GM18907 (cell line): ENCODE data around the gene MEF2C.

Experiments
- ATAC-seq: cut with Tn5 transposase; IDR thresholded peaks from one replicate; pipeline ENCODE4 v1.9.1; 2021; ENCODE audit warnings: mild to moderate bottlenecking, moderate library complexity; ENCODE audit not compliant: unreplicated experiment

The MEF2C gene

DNA sequence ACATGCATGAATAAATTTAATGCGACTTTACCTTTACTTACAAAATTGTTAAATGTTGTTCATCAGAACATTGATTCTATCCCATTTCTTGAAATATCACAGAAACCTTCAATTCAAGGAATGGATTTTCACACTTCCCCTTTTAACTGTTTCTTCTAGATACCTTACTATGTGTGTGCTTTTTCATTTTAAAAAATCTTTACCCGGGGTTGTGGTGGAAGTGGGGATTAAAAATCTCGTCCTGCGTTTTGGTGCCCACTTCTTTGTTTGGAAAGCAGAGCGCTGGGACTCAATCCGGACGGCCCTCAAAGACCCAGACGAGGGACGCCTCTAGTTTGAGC, 5.8 kb upstream of the MEF2C start:
- peak; percentile 0 for ATAC-seq

DNA sequence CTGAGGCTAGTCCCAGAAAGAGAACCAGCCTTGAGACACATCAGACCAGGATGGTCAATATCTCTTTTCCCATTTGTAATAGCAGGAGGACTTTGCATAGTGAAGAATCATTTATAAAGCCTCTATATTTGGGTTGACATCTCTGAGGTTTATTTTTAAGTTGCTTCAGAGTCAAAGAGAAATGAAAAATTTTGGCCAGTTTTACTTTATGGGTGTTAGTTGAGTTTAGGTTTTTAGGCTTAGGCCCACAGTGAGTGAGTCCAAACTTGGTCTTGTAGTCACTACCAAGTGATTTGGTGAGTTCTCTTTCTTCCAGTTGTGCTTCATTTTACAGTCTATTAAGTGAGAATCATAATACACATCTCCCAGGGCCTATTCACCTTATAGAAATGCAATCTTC, 5.3 kb upstream of the MEF2C start:
- no peak for ATAC-seq

DNA sequence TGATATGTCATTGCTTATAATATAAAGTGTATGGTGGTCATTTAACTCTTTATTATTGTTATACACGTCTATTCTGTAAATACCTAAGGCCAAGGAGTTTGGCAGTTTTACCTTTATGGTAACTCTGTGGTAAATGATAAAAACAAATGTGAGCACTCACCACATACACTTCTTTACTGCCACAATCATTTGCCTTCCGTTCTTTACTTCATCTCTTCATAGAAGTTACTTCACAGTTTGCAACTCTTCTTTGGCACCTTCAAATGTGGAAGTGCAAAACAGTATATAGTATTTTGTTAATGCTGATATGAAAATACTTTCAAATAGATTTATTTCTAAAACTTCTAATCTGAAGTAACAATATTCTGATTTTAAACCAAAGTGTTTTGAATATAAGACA, 4.4 kb upstream of the MEF2C start:
- no peak for ATAC-seq

DNA sequence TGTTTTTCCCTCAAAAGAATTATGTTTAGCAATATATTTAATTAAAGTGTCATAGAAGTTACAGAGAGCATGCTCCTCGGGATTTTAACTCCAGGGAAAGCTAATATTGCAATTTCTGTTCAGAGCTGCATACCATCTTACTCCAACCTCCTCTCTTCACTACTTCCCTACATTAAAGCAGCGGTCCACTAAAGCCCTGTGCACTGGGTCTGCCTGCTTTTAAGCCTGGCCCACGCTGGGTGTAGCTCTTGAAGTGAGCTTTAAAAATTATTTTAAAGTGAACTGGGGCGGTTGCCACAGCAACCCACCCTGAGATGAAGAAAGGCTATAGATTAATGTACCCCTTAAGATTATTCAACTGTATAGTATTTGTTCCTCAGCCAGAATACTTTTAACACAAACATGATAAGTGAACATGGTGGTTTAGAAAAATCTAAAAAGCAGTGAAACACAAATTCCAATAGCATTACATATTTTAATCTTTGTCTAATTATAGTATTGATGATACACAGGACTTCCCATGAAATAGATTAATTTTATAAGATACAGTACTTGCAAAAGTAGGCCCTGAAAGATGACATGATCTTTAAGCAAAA, 3.9 kb upstream of the MEF2C start:
- peak; percentile 22 for ATAC-seq

DNA sequence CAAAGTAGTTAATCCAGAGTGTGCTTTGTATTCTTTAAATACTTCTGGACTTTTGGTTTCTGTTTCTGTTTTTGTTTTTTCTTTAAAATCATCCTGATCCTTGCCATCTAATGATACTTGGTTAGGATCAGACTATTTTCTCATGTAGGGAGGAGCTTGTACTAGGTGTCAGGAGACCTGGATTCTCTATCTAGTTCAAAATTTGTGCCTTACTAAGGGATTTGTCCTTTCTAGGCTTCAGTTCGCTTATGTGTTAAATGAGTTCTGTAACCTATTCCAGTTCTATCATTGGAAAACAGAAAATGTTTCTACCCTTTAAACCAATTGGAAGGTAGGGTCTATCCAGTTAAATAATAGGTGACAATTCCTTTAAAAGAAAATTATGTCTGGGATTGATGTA, 3.3 kb upstream of the MEF2C start:
- ATAC-seq: no peak

DNA sequence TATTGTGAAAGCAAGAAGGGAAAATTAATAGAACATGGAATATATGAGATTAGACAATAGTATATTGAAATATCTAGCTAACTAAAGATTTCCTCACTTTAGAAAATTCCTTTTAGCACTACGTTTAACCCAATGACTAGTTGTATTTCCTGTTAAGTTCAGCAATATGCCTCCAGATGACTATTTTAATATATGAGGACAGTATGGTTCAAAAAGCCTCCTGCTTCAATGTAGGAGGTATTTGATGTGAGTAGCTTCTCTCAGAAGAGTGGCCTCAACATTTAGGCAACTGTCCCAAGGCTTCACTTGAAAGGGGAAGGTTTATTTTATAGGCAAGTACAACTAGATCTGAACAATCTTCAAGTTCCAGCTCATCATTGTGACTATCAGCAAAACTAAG, 2.0 kb upstream of the MEF2C start:
- ATAC-seq: no peak

DNA sequence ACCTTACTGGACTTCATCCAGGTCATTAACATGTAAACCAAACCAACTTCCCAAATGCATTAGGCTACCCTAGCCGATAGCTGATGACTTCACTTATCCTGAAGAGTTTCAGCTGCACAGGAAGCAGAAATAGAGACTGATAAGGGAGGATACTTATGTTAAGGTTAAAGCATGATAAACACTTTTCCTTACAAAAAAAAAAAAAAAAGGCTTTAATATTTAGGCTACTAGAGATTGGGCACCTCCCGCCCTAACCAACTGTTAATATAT, 1.6 kb upstream of the MEF2C start:
- ATAC-seq: no peak

DNA sequence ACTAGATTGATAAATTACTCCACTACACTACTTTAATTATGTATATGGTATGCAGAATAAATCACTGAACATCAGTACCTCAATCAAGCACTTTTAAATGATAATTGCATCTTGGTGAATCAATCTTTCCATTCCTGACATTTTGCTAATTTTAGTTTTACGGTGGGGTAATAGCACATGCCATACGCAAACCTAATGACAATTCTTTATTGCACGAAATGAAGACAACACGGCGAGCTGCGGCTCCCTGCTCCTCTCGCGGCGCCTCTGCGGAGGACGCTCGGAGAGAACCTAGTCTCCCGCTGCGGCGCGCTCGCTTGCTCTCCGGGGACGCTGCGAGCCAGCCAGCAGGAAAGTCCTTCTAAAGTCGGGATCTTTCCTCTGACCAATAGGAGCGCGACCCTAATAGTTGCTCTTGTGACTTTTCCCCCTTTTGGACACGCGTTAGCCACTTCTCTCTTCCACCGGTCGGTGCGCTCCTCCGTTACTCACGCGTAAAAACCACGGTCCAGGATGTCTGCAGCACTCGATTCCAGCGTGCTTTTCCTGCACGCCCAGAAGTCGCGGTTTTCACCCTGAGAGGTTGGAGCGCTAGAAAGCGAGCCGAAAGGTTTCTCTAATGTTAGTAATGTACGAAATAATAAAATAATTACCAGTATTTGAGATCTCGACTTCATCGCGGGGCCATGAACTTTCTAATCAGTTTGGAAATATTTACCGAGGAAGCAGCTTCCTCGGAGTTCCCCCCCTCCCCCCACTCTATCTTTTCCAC, 1.0 kb upstream of the MEF2C start:
- peak; percentile 32 for ATAC-seq

DNA sequence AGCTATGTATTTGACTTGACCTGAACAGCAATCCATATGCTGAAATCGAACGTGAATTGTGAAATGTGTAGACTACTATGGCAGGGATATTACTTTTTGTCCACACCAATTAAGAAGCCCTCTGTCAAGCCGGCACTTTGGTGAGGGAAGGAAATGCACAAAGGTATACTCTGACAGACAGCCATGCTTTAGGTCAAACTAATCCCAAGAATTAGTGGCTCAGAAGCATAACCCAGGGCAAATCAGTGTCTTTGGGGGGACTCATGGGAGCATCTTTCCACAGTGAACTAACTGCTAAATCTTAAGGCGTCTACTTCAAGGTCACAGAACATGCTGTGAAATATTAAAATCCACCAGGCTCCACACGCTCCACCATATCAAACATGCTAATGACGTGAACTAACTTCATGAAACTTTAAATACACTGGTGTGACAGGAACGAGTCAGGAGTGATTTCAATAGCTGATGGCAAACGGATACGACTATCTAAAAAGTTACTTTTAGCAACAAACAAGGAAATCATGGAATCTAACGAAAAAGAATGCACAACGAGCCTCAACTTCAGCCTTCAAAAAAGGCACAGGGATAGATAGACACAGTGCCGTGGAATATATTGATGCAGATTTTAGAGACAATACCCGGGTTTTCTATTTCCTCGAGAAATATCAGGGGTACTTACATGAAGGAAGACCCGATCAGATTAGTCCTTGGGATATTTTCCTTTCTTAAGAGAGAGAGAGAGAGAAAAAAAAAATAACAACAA, 527 bp downstream of the MEF2C start:
- ATAC-seq: no peak

DNA sequence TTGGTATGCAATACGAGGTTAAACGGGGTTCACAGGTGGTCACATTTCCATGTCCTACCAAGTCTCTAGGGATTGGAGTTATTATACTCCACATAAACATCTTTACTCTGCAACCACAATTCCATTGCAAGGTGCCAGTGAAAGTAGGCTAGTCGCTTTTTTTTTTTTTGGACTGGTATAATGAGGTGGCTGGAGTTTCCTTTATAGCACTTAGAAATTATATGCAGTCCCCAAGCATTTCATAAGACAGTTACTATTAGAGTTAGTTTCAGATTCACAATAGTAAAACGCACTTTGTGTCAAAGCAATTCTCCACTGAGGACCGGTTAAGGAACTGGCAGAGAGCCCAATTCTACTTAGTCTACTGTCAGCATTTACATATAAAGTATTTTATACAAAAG, 1.4 kb downstream of the MEF2C start:
- ATAC-seq: no peak

DNA sequence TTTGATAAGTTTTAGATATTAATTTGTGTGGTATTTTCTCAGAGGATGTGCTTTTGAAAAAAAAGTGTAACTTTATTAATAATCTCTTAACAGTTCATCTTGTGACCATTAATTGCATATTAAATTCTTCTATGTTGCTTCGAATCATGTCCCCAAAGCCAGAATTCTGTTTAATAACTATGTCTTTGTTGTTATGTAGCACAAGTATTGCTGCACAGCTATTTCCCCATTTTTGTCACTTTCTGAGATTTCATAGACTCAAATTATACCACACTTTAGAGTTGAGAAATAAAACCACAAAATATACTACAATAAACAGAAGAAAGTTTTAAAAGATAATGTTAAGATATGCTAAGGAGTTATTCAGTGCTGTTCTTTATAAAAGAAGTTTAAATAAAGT, 2.8 kb downstream of the MEF2C start:
- no peak for ATAC-seq

DNA sequence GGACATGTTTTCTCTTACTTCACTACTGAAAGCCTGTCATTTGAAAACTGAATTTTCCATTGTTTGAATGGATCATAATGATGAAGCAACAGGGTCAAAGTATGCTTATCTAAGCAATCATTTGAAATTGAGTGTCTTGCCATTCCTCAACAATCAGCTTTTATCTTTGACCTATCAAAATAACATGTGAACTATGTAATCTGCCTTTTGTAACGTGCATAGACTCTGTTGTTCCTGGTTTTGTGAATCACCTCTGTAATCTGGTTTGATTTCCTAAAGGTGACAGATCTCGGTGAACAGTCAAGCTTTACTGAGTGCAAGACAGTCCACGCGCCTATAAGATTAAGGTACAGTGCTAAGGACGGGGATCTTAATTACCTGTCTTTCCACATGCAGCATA, 3.3 kb downstream of the MEF2C start:
- no peak for ATAC-seq

DNA sequence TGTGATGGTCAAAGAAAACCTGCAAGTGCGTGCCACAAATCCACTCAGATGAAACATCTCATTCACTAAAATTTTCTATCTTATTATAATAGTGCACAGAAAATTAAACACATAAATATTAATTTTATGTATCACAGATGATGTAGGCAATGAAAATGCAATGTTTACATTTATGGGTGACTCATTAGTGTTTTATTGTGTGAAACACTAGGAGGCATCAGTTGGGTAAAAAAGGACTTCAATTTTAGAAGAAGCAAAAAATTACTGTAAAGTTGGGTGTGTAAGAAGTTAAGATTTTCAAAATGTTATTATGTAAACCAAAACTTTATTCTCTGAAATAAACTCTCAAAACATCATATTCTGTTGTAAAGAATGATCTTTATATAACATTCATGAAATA, 4.0 kb downstream of the MEF2C start:
- ATAC-seq: no peak

DNA sequence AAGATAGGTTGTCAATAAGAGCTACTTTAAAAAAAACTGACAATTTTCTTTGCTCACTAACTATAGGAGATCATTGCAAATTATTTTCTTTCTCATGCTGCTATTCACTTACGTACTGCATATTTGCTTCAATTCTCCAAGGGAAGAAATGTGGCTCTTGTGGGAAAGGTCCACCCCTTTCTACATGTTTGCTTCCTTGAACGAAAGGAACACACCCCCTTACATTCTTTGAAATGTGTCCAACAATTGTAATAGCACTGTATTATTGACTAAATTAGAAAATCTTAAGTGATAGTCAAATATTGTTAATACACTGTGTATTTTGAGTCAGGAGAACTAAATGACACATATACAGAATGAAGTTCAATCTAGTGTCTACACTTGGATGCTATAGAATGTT, 5.2 kb downstream of the MEF2C start:
- ATAC-seq: no peak

DNA sequence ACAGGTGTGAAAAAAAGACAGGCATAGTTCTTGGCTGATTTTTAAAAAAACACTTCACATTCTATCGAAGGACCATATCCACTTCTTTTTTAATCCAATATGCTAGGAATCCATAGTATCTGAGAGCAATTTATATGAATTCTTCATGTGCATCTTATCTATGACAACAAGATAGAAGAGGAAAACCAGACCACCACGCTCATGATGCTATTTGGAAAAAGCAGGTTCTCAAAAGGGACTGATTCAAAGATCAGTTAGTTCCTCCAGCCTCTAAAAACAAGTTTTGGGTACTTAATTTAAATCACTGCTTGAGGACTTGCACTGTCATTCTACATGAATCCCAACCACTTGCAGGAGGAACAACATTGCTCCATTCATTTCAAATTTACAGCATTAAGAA, 6.3 kb downstream of the MEF2C start:
- ATAC-seq: no peak

DNA sequence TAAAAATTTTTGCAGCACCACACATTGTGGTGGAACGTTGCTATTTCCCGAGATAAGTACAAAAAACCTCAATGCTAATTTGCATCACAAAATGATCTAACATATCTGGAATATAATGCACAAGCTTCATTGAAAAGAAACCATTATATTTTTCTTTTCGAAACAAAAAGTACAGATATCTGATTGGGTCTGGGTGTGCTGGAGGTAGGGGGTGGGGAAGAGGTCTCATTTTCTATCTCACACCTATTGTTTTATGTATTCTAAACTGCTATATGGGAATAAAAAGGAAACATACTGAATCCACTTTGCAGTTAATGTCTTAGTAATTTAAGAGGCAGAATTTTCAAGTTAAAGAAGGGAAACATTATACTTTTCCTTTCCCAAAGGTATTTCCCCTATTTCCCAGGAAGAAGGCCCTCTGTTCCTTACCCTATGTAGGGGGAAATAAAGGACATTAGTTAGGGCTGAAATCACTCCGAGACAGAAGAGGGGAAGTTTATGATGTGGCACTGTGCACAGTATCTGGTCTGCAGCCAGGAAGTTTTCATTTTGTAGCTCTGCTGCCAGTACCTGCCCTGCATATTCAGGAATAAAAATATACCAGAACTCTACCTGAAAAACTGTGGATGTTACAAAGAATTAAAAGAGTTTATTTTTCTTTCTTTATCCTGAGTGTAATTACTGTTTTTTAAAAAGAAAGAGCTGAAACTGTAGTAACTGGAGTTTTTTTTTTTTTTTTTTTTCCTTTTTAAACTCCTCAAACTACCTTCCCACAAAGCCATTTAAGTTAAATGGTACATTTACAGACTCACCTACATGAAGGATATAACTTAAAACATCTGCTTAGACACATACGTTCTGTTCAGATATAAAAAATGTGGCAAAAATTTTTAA, 7.4 kb downstream of the MEF2C start:
- peak; percentile 73 for ATAC-seq

DNA sequence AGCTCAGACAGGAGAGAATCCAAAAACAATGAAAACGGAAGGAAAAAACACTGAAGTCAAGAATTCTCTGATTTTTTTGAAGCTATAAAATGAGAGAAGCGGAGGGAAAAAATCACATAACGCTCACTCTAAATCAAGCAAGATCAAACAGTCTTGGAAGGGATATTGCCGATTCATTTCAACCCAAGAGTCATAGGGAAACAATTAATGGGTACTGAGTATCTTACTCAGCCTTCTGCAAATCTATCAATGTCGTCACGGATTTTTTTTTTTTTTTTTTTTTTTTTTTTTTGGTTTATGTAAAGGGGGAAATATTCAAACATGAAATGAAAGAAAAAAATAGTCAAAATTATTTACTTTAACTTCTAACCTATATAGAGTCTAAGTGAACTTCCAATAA, 9.5 kb downstream of the MEF2C start:
- no peak for ATAC-seq

DNA sequence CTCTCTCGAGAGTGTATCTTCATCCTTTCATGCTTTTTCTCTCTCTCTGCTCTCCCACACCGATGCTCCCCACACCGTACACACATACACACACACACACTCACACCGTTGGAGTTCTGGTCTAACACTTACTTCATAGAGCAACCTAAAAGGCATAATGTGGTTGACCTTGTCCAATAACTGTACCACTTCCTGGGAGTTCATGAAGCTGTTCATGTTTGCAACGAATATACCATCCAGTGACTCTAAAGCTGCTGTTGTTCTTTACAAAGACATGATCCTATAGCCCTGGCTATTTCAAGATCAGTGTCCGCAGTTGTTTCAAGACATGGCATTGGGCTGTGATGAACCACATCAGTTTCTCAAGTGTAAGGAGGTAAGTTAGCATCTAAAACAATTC, 10.0 kb downstream of the MEF2C start:
- ATAC-seq: no peak

DNA sequence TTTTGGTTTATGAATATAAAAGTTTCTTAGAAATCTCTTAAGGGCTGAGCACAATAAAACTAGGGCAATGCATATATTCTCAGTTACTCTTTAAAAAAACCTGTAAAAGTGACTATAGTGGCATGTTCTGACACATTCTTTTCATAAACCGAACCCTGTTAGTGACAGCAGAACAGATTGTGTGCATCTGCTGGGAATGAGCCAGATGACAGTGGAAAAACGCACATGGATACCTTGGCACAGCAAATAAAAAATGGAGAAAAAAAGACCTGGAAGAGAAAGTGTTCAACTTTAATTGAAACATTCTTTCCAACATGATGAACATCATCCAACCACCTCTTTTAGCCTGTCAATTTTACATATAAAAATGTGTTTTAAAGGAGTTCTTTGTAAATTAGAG, 12.7 kb downstream of the MEF2C start:
- no peak for ATAC-seq

DNA sequence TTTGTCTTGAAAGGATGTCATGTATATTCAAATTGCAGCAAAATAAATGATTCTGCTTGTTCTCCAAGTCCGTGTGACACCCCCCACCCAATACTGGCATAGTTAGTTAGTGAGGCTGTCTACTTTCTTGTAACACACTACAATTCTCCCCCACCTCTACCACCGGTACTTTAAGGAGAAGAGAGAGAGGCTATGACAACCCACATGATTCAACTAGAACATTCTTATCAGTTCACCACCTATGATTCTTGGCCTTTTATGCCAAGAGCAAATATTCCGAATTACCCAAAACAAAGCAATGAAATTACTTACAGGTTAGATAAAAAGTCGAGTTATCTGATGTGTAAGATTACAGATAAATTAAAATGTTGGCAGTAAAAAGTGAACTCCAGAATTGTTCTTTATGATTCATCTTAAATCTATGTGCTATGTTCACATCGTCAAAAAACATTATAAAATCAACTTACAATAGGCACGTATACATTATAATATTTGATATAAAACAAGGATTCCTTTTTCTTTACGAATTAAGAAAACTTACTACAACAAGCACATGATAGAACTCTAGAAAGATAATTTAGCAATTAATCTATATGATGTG, 14.4 kb downstream of the MEF2C start:
- no peak for ATAC-seq

DNA sequence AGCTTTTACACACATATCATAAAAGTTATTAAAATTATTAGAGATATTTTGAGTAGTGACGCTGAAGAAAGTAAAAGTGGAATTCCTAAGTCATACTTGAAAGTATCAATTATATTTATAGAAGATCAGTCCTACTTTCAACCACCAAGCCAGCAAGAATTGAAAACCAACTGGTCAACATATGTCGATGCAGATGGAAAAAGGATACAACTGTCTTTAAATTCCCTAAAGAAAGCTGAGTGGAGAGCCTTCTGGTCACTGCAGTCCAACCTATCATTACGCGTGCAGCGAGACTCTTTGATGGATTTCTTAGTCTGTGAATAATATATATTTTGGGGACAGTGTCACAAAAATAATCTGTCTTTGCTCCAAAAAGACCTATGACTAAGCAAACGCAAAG, 15.3 kb downstream of the MEF2C start:
- ATAC-seq: no peak
